HG02981 (cell line): ENCODE measurements around the gene LRRC75A.
"Not testable (repeated sequence)": the region's sequence is repeated elsewhere in the genome, so short reads cannot be mapped to it uniquely, and the experiment has no call there.

Experiments
- ATAC-seq: cut with Tn5 transposase; IDR thresholded peaks from one replicate; pipeline ENCODE4 v1.9.1; 2021; ENCODE audit warnings: mild to moderate bottlenecking, moderate library complexity; ENCODE audit not compliant: unreplicated experiment

Gene LRRC75A

GRCh38 chr17:16407911-16408588, 83.9 kb downstream of the LRRC75A start:
- ATAC-seq: peak; percentile 87

- no peak for ATAC-seq
These were observed 85.0 kb downstream of the LRRC75A start for GRCh38 chr17:16406742-16407674.

GRCh38 chr17:16403847-16404246, 88.1 kb downstream of the LRRC75A start:
- ATAC-seq: not testable (repeated sequence)

- peak; percentile 80 for ATAC-seq
These were observed 93.4 kb downstream of the LRRC75A start for GRCh38 chr17:16398270-16399267.

GRCh38 chr17:16396693-16397092, 95.3 kb downstream of the LRRC75A start:
- not testable (repeated sequence) for ATAC-seq

GRCh38 chr17:16395887-16396286, 96.1 kb downstream of the LRRC75A start:
- ATAC-seq: not testable (repeated sequence)

- ATAC-seq: not testable (repeated sequence)
These were observed 99.5 kb downstream of the LRRC75A start for GRCh38 chr17:16392491-16392890.
